BE2C (cell line): ENCODE data around the gene OARD1.

Experiments used
- DNase-seq: peaks from one replicate; pipeline ENCODE4 v3.0.0-alpha.2; 2020
- H3K27me3 ChIP-seq: fragments of 250-450 bp; sonication (Bioruptor Pico); 2 replicates; pipeline ENCODE4 v1.5.1; 2020; ENCODE audit warnings: mild to moderate bottlenecking
- H3K36me3 ChIP-seq: fragments of 250-450 bp; sonication (Bioruptor Pico); 2 replicates; pipeline ENCODE4 v1.5.1; 2020; ENCODE audit warnings: mild to moderate bottlenecking
- H3K4me1 ChIP-seq: fragments of 250-450 bp; sonication (Bioruptor Pico); 2 replicates; pipeline ENCODE4 v1.5.1; 2020
- H3K4me3 ChIP-seq: 2 replicates; pipeline ENCODE4 v1.5.1; 2011; ENCODE audit warnings: low read depth, low read length
- H3K9me3 ChIP-seq: fragments of 250-450 bp; sonication (Bioruptor Pico); 2 replicates; pipeline ENCODE4 v1.5.1; 2020
- TF ChIP-seq, protein P1 (sequence below): IDR thresholded peaks from 2 replicates; pipeline ENCODE4 v1.5.1; 2012; ENCODE audit warnings: mild to moderate bottlenecking, low read depth, low read length

Gene OARD1

DNA sequence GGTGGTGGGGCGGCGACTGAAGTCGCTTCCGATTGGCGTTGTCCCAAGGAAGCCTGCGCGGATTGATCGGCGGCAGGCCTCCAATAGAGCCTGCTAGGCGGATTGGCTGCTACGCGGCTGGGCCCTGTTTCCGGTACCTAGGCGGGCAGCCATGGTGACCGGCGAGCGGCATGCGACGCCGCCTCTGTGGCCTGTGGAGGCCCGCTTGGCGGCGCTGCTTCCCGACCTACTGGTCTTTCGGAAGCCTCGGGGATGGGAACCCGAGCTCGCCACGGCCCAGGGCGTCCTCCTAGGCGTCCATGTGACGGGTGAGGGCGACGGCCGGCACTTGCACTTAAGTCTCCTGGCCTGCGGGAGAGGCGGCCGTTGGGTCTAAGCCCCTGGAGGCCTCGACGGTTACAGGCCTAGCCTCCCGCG lies 28.7 kb upstream of the OARD1 start:
- H3K27me3 ChIP-seq: no peaks in the 10 kb centered on the region
- TF ChIP-seq, protein P1, sequence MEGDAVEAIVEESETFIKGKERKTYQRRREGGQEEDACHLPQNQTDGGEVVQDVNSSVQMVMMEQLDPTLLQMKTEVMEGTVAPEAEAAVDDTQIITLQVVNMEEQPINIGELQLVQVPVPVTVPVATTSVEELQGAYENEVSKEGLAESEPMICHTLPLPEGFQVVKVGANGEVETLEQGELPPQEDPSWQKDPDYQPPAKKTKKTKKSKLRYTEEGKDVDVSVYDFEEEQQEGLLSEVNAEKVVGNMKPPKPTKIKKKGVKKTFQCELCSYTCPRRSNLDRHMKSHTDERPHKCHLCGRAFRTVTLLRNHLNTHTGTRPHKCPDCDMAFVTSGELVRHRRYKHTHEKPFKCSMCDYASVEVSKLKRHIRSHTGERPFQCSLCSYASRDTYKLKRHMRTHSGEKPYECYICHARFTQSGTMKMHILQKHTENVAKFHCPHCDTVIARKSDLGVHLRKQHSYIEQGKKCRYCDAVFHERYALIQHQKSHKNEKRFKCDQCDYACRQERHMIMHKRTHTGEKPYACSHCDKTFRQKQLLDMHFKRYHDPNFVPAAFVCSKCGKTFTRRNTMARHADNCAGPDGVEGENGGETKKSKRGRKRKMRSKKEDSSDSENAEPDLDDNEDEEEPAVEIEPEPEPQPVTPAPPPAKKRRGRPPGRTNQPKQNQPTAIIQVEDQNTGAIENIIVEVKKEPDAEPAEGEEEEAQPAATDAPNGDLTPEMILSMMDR: no peak
- H3K4me1 ChIP-seq: no peaks in the 10 kb centered on the region; the same call in 1 of the 2 replicates
- no peak overlapping the region for H3K4me3 ChIP-seq
- peaks cover 50% of the 10 kb centered on the region for H3K36me3 ChIP-seq
- no peaks in the 10 kb centered on the region for H3K9me3 ChIP-seq
- DNase-seq: no peak

DNA sequence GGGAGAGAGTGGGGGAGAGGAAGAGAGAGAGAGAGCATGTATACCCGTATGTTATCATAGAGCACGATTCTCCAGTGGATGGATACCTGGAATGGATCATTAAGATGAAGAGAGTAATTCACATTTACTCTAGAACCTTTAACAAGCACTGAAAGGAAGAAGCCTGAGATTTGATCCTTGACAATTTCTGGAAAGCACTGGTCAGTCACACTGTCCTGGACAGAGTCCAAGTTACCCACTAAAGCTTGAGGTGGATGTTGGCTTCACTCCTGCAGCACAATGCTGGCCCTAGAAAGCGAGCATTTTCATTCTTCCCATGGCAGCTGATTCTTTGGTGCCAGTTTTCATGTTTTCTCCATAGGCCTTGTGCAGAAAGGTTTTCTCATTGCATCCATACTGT lies 26.2 kb upstream of the OARD1 start:
- H3K4me3 ChIP-seq: no peak overlapping the region
- no peaks in the 10 kb centered on the region for H3K9me3 ChIP-seq
- no peaks in the 10 kb centered on the region; the same call in 1 of the 2 replicates for H3K4me1 ChIP-seq
- peaks cover 76% of the 10 kb centered on the region for H3K36me3 ChIP-seq
- H3K27me3 ChIP-seq: no peaks in the 10 kb centered on the region
- TF ChIP-seq, protein P1: no peak
- no peak for DNase-seq

DNA sequence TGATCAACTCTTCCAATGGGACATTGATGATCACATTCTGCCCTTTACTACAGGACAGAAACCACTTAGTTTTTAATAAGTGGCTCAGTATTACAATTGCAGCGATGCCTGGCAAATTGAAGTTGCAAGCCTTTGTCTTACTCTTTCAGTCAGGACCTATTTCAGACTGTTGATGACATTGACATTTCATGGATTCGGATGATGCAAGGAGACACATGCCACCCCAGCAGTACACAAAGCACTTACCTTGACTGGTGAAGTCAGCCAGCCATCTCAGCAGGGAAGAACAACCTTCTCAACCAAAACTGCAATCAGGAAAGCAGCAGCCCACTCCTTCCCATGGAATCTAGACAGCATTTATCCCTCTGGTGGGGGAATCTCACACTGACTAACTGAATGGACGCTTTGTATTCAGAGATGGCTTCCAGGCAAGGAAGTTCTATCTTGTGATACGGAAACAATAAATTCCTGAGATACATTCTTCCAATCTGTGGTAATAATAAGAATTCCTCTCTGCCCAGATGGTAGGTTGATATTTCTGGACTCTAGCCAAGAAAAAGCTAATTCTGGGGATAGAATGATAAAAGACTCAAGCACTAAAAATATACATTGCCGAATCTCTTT lies 25.4 kb upstream of the OARD1 start:
- H3K36me3 ChIP-seq: peaks cover 83% of the 10 kb centered on the region
- no peak for DNase-seq
- H3K9me3 ChIP-seq: no peaks in the 10 kb centered on the region
- H3K4me3 ChIP-seq: no peak overlapping the region
- TF ChIP-seq, protein P1: no peak
- no peaks in the 10 kb centered on the region; the same call in 1 of the 2 replicates for H3K4me1 ChIP-seq
- H3K27me3 ChIP-seq: no peaks in the 10 kb centered on the region

DNA sequence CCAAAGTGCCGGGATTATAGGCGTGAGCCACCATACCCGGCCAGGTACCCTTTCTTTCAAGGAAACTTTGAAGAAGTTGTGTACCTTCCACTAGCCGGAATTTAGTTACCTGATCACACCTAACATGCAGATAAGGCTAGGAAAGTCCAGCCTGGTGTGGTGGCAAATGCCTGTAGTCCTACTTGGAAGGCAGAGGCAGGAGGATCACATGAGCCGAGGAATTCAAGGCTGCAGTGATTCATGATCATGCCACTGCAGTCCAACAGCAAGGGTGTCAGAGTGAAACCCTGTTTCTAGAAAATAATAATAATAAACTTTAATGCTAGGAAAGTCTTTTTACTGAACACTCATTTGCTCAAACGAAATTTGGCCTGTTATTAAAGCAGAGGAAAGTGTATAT lies 21.6 kb upstream of the OARD1 start:
- no peak for DNase-seq
- Histone ChIP-seq H3K4me1 (no peaks in the 10 kb centered on the region; the same call in 1 of the 2 replicates), H3K27me3 (no peaks in the 10 kb centered on the region)

DNA sequence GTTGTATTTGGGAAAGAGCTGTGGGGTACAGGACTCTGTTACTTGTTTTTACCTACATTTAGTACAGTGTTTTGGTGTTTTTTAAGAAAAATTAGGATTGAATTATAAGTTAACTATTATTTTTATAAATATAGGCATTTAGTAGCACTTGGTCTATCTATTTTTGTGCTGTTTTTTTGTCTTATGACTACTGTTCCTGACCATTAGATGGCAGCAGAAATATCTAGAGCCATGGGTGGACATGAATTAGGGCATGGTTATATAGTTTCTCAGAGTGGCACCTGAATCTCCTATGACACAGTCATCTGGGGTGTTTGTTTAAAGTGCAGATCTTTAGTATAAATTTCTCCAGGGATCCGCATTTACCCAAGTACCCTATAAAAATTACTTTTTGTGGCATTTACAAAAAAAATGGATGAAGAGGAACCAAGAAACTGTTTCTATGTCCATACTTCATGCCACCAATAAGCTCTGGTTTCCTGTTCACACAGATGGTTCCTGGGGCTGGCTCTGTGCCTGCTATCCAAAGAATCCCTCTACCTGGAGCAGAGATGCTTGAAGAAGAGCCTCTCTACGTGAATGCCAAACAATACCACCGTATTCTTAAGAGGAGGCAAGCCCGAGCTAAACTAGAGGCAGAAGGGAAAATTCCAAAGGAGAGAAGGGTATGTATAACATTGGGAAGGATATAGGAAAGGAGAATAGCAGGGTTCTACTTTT lies 20.4 kb upstream of the OARD1 start:
- H3K4me1 ChIP-seq: no peaks in the 10 kb centered on the region; the same call in 1 of the 2 replicates
- no peak for DNase-seq

More for the DNA sequence above, 21.6 kb upstream of the OARD1 start:
- TF ChIP-seq, protein P1: no peak
- Histone ChIP-seq H3K9me3 (no peaks in the 10 kb centered on the region), H3K36me3 (peaks cover 96% of the 10 kb centered on the region), H3K4me3 (no peak overlapping the region)

More for the DNA sequence above, 20.4 kb upstream of the OARD1 start:
- Histone ChIP-seq H3K36me3 (peaks cover 90% of the 10 kb centered on the region), H3K4me3 (no peak overlapping the region), H3K9me3 (no peaks in the 10 kb centered on the region), H3K27me3 (no peaks in the 10 kb centered on the region)
- TF ChIP-seq, protein P1: peak; percentile 49
